ENCODE results near the gene ACSL5.

GRCh38 chr10:112343056-112343806 is 30.7 kb upstream of the ACSL5 start:
- TF ChIP-seq POLR2A (IDR thresholded peaks at IDR 0.05), result no peak
- TF ChIP-seq CTCF (IDR thresholded peaks at IDR 0.05), result no peak
